ENCODE data around the gene SEMA3F.

DNA sequence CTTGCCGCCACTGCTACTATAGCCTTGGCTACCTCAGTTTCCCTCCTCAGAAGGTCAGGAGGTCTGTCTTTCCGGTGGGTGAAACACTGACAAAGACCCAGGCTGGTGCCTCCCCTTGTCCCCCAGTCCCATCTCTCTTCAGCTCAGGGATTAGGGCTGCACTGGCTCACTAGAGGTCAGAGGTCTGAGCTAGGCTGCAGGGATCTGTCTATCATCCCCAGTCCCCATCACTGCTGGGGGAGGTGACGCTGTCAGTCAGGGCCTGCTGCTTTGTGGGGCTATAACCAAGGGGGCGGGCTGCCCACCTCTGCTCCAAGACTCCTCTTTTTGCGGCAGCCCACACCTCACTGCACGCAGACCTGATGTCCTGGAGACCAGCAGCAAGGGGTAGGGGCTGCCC lies 13.7 kb downstream of the SEMA3F start:
- TF ChIP-seq, protein P1, sequence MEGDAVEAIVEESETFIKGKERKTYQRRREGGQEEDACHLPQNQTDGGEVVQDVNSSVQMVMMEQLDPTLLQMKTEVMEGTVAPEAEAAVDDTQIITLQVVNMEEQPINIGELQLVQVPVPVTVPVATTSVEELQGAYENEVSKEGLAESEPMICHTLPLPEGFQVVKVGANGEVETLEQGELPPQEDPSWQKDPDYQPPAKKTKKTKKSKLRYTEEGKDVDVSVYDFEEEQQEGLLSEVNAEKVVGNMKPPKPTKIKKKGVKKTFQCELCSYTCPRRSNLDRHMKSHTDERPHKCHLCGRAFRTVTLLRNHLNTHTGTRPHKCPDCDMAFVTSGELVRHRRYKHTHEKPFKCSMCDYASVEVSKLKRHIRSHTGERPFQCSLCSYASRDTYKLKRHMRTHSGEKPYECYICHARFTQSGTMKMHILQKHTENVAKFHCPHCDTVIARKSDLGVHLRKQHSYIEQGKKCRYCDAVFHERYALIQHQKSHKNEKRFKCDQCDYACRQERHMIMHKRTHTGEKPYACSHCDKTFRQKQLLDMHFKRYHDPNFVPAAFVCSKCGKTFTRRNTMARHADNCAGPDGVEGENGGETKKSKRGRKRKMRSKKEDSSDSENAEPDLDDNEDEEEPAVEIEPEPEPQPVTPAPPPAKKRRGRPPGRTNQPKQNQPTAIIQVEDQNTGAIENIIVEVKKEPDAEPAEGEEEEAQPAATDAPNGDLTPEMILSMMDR (IDR thresholded peaks at IDR 0.05; ENCODE audit: low read depth, low read length), result no peak
- TF ChIP-seq EZH2phosphoT487 (IDR thresholded peaks at IDR 0.05; ENCODE audit: low read depth), result no peak
